Measurements from ENCODE around the gene EVA1A. TPM values are rescaled to one million over a fixed set of nuclear protein-coding genes. Genes with fewer than 3 reads are reported as not detected.
A peak's percentile ranks its signal among the peaks of the same experiment; 100 is the strongest.

Gene EVA1A, protein sequence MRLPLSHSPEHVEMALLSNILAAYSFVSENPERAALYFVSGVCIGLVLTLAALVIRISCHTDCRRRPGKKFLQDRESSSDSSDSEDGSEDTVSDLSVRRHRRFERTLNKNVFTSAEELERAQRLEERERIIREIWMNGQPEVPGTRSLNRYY
- not detected for total RNA-seq (2013)
- polyA plus RNA-seq: not detected
- polyA minus RNA-seq: not detected in 2 replicates
- 0 to 1.3 (median 0.07) reads per million in 11 experiments for total RNA-seq

DNA sequence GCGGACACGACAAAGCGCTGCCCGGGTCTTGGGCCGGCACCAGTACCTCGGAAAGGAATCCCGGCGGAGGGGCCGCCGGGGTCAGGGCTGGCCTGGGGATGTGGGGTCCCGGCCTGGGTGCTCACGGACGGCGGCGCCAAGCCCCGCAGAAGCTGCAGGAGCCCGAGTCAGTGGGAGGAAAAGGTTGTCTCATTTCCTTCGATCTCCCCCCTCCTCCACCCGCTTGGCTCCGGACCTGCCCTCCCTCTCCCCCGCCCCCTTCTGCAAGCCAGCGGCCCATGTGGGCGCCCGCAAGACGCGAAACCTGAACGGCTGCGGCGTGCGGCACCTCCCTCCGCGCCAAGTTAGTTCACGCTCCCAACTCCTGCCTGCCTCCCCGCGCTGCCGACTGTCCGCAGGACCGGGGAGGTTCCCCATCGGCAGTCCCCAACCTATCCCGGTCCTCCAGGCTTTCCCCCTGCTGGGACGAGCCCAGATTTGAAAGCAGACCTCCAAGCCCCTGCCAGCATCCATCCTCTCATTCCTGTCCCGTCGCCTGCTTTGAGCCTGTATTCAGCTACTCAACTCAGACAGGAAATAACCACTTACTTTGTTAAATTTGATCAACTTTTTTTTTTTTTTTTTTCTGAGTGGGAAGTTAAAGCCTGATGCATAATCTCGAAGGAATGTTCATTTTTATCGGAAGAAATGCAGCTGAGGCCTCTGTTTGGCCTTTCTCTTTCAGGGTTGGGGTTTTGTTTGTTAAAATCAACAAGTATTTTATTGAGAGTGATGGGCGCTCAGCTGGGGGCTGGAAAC lies at the start of gene EVA1A:
EVA1A (minus strand) TSS at position 172 of the 798 bp plus-strand sequence. CDS start 42,799 bp downstream, outside the sequence.
- no peaks in the 10 kb centered on the region for H3K36me3 ChIP-seq (replicated peaks in 1 of 2; ENCODE audit: control insufficient read depth in 1 of 2, insufficient read depth in 2 of 2, low read length in 2 of 2)
- no peak within 1 kb of the TSS for H3K4me3 ChIP-seq (replicated peaks in 1 of 3; ENCODE audit: low read depth in 2 of 3, low read length in 3 of 3)
- no peak within 1 kb of the TSS for H3K9ac ChIP-seq (ENCODE audit: insufficient read depth, low read length, poor library complexity, severe bottlenecking)
- H3K27me3 Mint-ChIP-seq (ENCODE audit: low read depth in 3 of 3): peaks cover 33 to 46% (median 38%) of the 10 kb centered on the region in 3 donors
- H3K27ac ChIP-seq (ENCODE audit: low read depth in 1 of 2, low read length in 2 of 2): no peak within 1 kb of the TSS
- no peaks in the 10 kb centered on the region for H4K20me1 ChIP-seq (ENCODE audit: insufficient read depth, low read length)
- H3K9me3 ChIP-seq (replicated peaks in 1 of 2; ENCODE audit: control insufficient read depth in 1 of 2, insufficient read depth in 1 of 2, low read length in 2 of 2): no peaks in the 10 kb centered on the region
- intact Hi-C loops (cut with micrococcal nuclease): no loop called here
- H3K4me1 ChIP-seq (ENCODE audit: control insufficient read depth in 1 of 2, insufficient read depth in 2 of 2, low read length in 2 of 2): no peaks in the 10 kb centered on the region
- H3K36me3 Mint-ChIP-seq: no peaks in the 10 kb centered on the region
- peaks cover 28 to 54% of the 10 kb centered on the region in 2 donors for H3K27me3 ChIP-seq (ENCODE audit: control insufficient read depth in 2 of 2, insufficient read depth in 2 of 2, low read length in 2 of 2)
- no peak within 1 kb of the TSS for H2AFZ ChIP-seq (ENCODE audit: insufficient read depth, low read depth, low read length, poor library complexity, severe bottlenecking)
- WGBS (ENCODE audit: insufficient coverage): 0% methylated on average over 31 of the region's 46 CpGs
- H3K4me3 Mint-ChIP-seq: peak within 1 kb of the TSS in 1 of 2 donors; percentile 85
- TF ChIP-seq, protein P1, sequence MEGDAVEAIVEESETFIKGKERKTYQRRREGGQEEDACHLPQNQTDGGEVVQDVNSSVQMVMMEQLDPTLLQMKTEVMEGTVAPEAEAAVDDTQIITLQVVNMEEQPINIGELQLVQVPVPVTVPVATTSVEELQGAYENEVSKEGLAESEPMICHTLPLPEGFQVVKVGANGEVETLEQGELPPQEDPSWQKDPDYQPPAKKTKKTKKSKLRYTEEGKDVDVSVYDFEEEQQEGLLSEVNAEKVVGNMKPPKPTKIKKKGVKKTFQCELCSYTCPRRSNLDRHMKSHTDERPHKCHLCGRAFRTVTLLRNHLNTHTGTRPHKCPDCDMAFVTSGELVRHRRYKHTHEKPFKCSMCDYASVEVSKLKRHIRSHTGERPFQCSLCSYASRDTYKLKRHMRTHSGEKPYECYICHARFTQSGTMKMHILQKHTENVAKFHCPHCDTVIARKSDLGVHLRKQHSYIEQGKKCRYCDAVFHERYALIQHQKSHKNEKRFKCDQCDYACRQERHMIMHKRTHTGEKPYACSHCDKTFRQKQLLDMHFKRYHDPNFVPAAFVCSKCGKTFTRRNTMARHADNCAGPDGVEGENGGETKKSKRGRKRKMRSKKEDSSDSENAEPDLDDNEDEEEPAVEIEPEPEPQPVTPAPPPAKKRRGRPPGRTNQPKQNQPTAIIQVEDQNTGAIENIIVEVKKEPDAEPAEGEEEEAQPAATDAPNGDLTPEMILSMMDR (IDR thresholded peaks at IDR 0.05): no peak
- H3K27ac Mint-ChIP-seq: no peak within 1 kb of the TSS
- DNase-seq: no peak
- H3K4me1 Mint-ChIP-seq: no peaks in the 10 kb centered on the region
- H3K79me2 ChIP-seq (ENCODE audit: insufficient read depth, low read length): no peaks in the 10 kb centered on the region
- H3K4me2 ChIP-seq (replicated peaks; ENCODE audit: extremely low read depth, low read length, poor library complexity, severe bottlenecking): no peak within 1 kb of the TSS
- H3K9me3 Mint-ChIP-seq: peaks cover 0 to 6% (median 2%) of the 10 kb centered on the region in 7 donors

DNA sequence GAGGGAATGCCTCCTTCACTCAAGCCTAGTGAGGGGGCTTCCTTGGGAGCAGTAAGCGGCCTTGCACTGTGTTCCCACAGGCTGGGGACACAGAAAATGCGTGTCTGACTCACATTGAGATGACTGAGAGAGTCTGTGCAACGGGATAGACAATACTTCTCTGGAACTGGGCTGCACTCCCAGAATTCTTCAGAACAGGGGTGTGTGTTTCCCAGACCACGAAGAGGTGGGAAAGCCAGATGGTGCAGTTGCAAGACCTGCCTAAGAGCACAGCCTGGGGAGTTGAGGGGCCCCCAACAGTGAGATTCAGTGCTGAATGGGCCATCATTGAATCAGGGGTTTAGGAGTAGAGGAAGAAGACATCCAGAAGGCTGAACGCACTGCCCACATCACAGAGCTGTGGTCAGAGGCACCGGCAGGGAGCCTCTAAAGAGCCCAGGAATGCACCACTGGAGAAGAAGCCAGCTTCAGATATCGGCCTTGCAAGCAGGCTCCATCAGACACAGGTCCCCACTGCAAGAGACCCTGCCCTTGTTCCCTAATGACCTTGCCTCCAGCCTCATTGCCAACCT lies 49.3 kb upstream of the EVA1A start:
- peaks cover 0 to 2% (median 0%) of the 10 kb centered on the region in 7 donors for H3K9me3 Mint-ChIP-seq
- DNase-seq: no peak
- intact Hi-C loops (cut with micrococcal nuclease): loop anchor here (5.0 to 10.0 kb wide), 2 partner anchors 693 to 695 kb away; no protein-coding TSS in a partner anchor
- Histone ChIP-seq H3K36me3 (replicated peaks in 1 of 2; ENCODE audit: control insufficient read depth in 1 of 2, insufficient read depth in 2 of 2, low read length in 2 of 2) (no peaks in the 10 kb centered on the region), H3K4me2 (replicated peaks; ENCODE audit: extremely low read depth, low read length, poor library complexity, severe bottlenecking) (no peak overlapping the region), H3K4me1 (ENCODE audit: control insufficient read depth in 1 of 2, insufficient read depth in 2 of 2, low read length in 2 of 2) (no peaks in the 10 kb centered on the region), H3K27me3 (ENCODE audit: control insufficient read depth in 2 of 2, insufficient read depth in 2 of 2, low read length in 2 of 2) (peaks cover 25% of the 10 kb centered on the region in 2 donors), H3K79me2 (ENCODE audit: insufficient read depth, low read length) (no peaks in the 10 kb centered on the region), H3K9ac (ENCODE audit: insufficient read depth, low read length, poor library complexity, severe bottlenecking) (no peak overlapping the region), H2AFZ (ENCODE audit: insufficient read depth, low read depth, low read length, poor library complexity, severe bottlenecking) (no peak overlapping the region), H3K4me3 (replicated peaks in 1 of 3; ENCODE audit: low read depth in 2 of 3, low read length in 3 of 3) (no peak overlapping the region), H3K27ac (ENCODE audit: low read depth in 1 of 2, low read length in 2 of 2) (no peak overlapping the region), H3K9me3 (replicated peaks in 1 of 2; ENCODE audit: control insufficient read depth in 1 of 2, insufficient read depth in 1 of 2, low read length in 2 of 2) (no peaks in the 10 kb centered on the region), H4K20me1 (ENCODE audit: insufficient read depth, low read length) (no peaks in the 10 kb centered on the region)
- H3K4me3 Mint-ChIP-seq: no peak overlapping the region
- H3K36me3 Mint-ChIP-seq: no peaks in the 10 kb centered on the region
- no peak overlapping the region for H3K27ac Mint-ChIP-seq
- H3K4me1 Mint-ChIP-seq: peaks cover 3% of the 10 kb centered on the region
- TF ChIP-seq, protein P1 (IDR thresholded peaks at IDR 0.05): no peak
- peaks cover 31 to 43% (median 33%) of the 10 kb centered on the region in 3 donors for H3K27me3 Mint-ChIP-seq (ENCODE audit: low read depth in 3 of 3)
- WGBS (ENCODE audit: insufficient coverage): 86% methylated on average over 7 of the region's 7 CpGs

Data from CD14-positive monocyte (primary cell).